ENCODE results near the gene LMF2. TPM values are rescaled to one million over a fixed set of nuclear protein-coding genes. Genes with fewer than 3 reads are reported as not detected.

LMF2 gene
- total RNA-seq, result 10 to 100 TPM; 19.7 to 61.3 (median 32.0) TPM

- TF ChIP-seq, protein P1, sequence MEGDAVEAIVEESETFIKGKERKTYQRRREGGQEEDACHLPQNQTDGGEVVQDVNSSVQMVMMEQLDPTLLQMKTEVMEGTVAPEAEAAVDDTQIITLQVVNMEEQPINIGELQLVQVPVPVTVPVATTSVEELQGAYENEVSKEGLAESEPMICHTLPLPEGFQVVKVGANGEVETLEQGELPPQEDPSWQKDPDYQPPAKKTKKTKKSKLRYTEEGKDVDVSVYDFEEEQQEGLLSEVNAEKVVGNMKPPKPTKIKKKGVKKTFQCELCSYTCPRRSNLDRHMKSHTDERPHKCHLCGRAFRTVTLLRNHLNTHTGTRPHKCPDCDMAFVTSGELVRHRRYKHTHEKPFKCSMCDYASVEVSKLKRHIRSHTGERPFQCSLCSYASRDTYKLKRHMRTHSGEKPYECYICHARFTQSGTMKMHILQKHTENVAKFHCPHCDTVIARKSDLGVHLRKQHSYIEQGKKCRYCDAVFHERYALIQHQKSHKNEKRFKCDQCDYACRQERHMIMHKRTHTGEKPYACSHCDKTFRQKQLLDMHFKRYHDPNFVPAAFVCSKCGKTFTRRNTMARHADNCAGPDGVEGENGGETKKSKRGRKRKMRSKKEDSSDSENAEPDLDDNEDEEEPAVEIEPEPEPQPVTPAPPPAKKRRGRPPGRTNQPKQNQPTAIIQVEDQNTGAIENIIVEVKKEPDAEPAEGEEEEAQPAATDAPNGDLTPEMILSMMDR (IDR thresholded peaks at IDR 0.05), result peak in 1 of 4 experiments; percentile 12
- TF ChIP-seq POLR2A (IDR thresholded peaks at IDR 0.05), result peak in 1 of 2 donors; percentile 64
- Histone ChIP-seq H3K4me1 (peaks cover 3 to 13% of the 10 kb centered on the region in 2 donors), H3K4me3 (peak within 1 kb of the TSS; percentile 98 to 99), H3K27ac (peak within 1 kb of the TSS; percentile 90 to 94), H3K27me3 (no peaks in the 10 kb centered on the region), H3K9me3 (no peaks in the 10 kb centered on the region), H3K36me3 (no peaks in the 10 kb centered on the region)
- peak; percentile 89 to 94 for DNase-seq
- intact Hi-C loops (cut with DNase I; ENCODE audit: low total_unique reads), result loop anchor here (10.0 kb wide), 1 partner anchor 233 kb away; the partner anchor contains the start of gene MAPK11
These were observed at the start of gene LMF2 for GRCh38 chr22:50507421-50507990. Gene LMF2 (minus strand): TSS chr22:50507702. CDS start chr22:50507675, 27 bp downstream.

DNA sequence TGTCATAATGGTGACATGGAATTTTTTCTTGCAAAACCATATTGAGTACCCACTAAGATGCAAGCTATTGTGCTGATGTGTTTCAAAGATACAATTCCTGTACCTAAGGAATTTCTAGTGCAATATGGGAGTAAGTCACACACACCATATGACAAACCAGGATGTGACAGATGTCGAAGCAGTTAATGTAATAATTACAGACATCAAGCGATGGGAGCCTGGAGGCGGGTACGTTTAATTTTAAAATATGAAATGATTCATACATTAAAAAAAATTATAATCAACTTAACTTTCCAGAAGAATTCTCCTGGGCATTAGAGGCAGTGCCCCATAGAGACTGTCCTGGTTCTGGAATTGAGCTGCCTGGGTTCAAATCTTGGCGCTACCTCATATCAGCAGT lies 49.2 kb upstream of the LMF2 start:
- Histone ChIP-seq H3K4me3 (no peak overlapping the region), H3K27me3 (no peaks in the 10 kb centered on the region), H3K27ac (no peak overlapping the region), H3K4me1 (no peaks in the 10 kb centered on the region), H3K9me3 (no peaks in the 10 kb centered on the region), H3K36me3 (no peaks in the 10 kb centered on the region)
- intact Hi-C loops (cut with DNase I; ENCODE audit: low total_unique reads), result no loop called here
- no peak for TF ChIP-seq POLR2A (IDR thresholded peaks at IDR 0.05)
- TF ChIP-seq, protein P1 (IDR thresholded peaks at IDR 0.05), result no peak
- DNase-seq, result no peak

- Histone ChIP-seq H3K27me3 (peaks cover 5 to 11% of the 10 kb centered on the region in 2 donors), H3K27ac (no peak overlapping the region), H3K9me3 (no peaks in the 10 kb centered on the region), H3K4me1 (peaks cover 0 to 7% of the 10 kb centered on the region in 2 donors), H3K36me3 (no peaks in the 10 kb centered on the region), H3K4me3 (no peak overlapping the region)
- intact Hi-C loops (cut with DNase I; ENCODE audit: low total_unique reads), result loop anchor here (5.0 kb wide), 1 partner anchor 41 kb away; no protein-coding TSS in a partner anchor
- TF ChIP-seq, protein P1 (IDR thresholded peaks at IDR 0.05), result no peak
- no peak for TF ChIP-seq POLR2A (IDR thresholded peaks at IDR 0.05)
- DNase-seq, result no peak
These were observed 45.8 kb upstream of the LMF2 start for GRCh38 chr22:50553310-50553709.

- H3K36me3 ChIP-seq, result no peaks in the 10 kb centered on the region
- DNase-seq, result no peak
- H3K4me1 ChIP-seq, result peaks cover 0 to 12% of the 10 kb centered on the region in 2 donors
- peaks cover 9 to 14% of the 10 kb centered on the region in 2 donors for H3K27me3 ChIP-seq
- no peak overlapping the region for H3K4me3 ChIP-seq
- no peak overlapping the region for H3K27ac ChIP-seq
- no peaks in the 10 kb centered on the region for H3K9me3 ChIP-seq
- intact Hi-C loops (cut with DNase I; ENCODE audit: low total_unique reads), result loop anchor here (5.0 kb wide), 1 partner anchor 39 kb away; no protein-coding TSS in a partner anchor
- TF ChIP-seq, protein P1 (IDR thresholded peaks at IDR 0.05), result no peak
- no peak for TF ChIP-seq POLR2A (IDR thresholded peaks at IDR 0.05)
These were observed 43.8 kb upstream of the LMF2 start for GRCh38 chr22:50551160-50551752.

DNA sequence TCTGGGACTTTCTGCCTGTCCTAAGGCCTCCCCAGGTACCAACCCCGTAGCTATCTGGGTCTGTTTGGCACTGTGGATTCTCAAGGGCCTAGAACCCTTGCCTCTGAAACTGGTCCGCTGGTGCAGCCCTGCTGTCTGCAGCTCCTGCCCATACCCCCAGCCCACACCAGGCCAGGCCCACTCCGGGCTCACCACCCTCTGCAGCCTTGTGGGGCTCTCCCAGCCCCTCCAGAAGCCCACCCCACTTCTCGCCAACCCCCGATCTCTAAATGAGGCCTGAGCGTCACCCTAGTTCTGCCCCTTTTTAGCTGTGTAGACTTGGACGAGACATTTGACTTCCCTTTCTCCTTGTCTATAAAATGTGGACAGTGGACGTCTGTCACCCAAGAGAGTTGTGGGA lies 42.9 kb upstream of the LMF2 start:
- Histone ChIP-seq H3K9me3 (no peaks in the 10 kb centered on the region), H3K27ac (no peak overlapping the region), H3K4me3 (no peak overlapping the region), H3K36me3 (no peaks in the 10 kb centered on the region), H3K27me3 (peaks cover 13 to 14% of the 10 kb centered on the region in 2 donors), H3K4me1 (peaks cover 0 to 12% of the 10 kb centered on the region in 2 donors)
- no peak for DNase-seq
- intact Hi-C loops (cut with DNase I; ENCODE audit: low total_unique reads), result loop anchor here (5.0 kb wide), 1 partner anchor 38 kb away; no protein-coding TSS in a partner anchor
- no peak for TF ChIP-seq POLR2A (IDR thresholded peaks at IDR 0.05)
- TF ChIP-seq, protein P1 (IDR thresholded peaks at IDR 0.05), result no peak

Measured in uterus (tissue), 4 donors.